Brain microvascular endothelial cell (primary cell): ENCODE data around the gene NELFB.
A peak's percentile ranks its signal among the peaks of the same experiment; 100 is the strongest.

Experiments
- DNase-seq: peaks from one replicate; pipeline ENCODE4 v3.0.0-alpha.2; 2020
- H3K27ac ChIP-seq: fragments of 250-450 bp; sonication (Bioruptor Pico); 2 replicates; pipeline ENCODE4 v1.5.1; 2020; ENCODE audit warnings: mild to moderate bottlenecking, moderate library complexity
- H3K27me3 ChIP-seq: fragments of 250-450 bp; sonication (Bioruptor Pico); replicated peaks from 2 replicates; pipeline ENCODE4 v1.5.1; 2020; ENCODE audit warnings: mild to moderate bottlenecking
- H3K36me3 ChIP-seq: fragments of 250-450 bp; sonication (Bioruptor Pico); replicated peaks from 2 replicates; pipeline ENCODE4 v1.5.1; 2020; ENCODE audit warnings: mild to moderate bottlenecking
- H3K4me3 ChIP-seq: 2 replicates; pipeline ENCODE4 v1.5.1; 2011; ENCODE audit warnings: low read depth, mild to moderate bottlenecking, control low read depth, low read length, moderate library complexity
- CTCF ChIP-seq: IDR thresholded peaks from 2 replicates; pipeline ENCODE4 v1.5.1; 2011; ENCODE audit warnings: low read depth, mild to moderate bottlenecking, moderate library complexity, low read length, control low read depth, inconsistent platforms; ENCODE audit errors: missing control alignments
- in situ Hi-C: cut with HindIII; loops from 2 replicates; pipeline ENCODE4 v1.10.0; 2017; ENCODE audit warnings: low sequenced_read_pairs, low pct_ligation_motif_present

NELFB gene

GRCh38 chr9:137251490-137252268, 3.4 kb upstream of the NELFB start:
- in situ Hi-C loops = no loop called here
- Histone ChIP-seq H3K27ac (no peak overlapping the region), H3K36me3 (peaks cover 5% of the 10 kb centered on the region), H3K27me3 (no peaks in the 10 kb centered on the region), H3K4me3 (no peak overlapping the region)
- TF ChIP-seq CTCF = no peak
- DNase-seq = no peak

DNA sequence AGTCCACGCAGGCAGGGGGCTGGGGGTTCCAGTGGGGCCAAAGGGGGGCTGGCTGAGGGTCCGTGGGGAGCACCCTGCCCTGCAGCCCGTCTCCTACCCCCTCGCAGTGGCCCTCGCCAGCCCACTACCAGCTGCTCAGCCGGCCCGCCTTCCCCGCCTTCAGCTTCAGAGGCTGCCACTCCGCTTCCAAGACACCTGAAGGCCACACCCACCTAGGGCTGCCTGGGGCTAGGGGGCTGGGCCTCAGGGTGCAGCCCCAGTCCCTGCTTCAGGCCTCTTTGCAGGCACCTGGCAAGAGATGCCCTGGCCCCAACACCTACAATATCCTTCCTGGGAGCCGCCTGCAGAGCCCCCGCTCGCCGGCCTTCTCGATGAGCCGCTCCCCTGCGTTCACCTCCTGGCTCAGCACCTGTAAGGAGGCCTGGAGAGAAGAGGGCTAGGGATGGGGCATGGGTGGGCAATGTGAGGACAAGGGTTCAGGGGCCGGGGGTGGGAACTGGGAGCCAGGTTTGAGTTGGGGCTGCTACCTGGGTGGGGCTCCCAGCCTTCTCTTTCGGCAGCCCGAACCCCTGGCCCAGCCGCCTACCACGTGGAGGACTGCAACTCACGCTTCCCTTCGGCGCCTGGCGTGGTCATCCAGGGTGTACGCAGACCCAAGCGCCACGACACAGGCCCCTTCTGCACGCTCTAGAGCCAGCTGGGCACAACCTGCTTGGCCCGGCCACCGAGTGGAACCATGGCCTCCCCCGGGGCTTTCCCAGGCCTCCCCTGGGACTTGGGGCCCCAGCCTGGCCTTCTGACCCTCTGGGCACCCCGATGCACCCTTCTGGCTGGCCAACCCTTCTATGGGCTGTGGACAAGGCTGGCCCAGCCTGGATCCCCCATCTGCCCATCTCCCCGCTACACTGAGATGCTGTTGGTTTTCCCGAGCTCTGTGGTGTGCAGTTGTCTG, 2.3 kb upstream of the NELFB start:
- no peak for TF ChIP-seq CTCF
- in situ Hi-C loops = no loop called here
- Histone ChIP-seq H3K27me3 (no peaks in the 10 kb centered on the region), H3K4me3 (no peak overlapping the region), H3K36me3 (peaks cover 9% of the 10 kb centered on the region), H3K27ac (no peak overlapping the region)
- no peak for DNase-seq

DNA sequence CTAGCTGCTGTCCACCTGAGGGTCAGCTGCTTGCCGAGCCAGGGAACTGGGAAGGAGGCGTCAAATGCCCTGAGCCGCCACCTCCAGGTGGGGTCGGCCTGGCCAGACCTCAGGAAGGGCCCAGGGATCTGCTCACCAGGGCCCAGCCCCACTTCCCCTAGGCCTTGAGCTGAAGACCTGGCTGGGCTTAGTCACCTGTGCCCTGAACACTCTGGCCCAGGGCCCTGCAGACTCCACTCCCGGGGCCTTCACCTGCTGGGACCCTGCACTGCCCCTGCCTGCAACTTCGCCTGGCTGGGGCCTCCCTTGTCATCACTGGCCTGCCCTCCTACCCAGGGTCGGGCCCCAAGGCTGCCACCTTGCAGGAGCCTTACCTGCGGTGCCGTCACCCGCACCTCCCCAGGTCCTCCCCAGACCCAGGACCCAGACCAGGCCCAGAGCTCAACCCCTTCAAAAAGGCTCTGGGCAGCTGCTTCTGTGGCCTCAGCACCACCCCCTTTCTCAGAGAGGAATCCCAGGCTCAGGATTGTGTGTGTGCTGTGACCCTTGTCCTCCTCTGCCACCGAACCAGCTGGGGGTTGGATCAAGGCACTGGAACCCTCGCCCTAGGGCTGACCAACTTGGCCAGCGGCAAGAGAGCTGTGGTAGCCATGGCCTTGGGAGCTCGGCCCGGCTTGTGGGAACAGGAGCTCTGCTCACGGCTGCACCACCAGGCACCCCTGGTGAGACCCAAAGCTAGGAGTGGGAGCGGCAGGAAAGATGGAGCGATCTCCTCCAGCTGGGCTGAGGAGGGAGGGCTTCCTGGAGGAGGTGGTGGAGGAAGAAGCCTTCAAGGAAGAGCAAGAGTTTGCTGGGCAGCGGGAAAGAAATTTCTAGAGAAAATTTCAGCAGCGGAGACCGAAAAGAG, 1.2 kb upstream of the NELFB start:
- in situ Hi-C loops = no loop called here
- Histone ChIP-seq H3K27me3 (no peaks in the 10 kb centered on the region), H3K36me3 (peaks cover 10% of the 10 kb centered on the region), H3K27ac (no peak overlapping the region), H3K4me3 (peak overlapping the region; percentile 92)
- DNase-seq = no peak
- TF ChIP-seq CTCF = no peak

- peaks cover 14% of the 10 kb centered on the region for H3K36me3 ChIP-seq
- no peak for TF ChIP-seq CTCF
- no peak for DNase-seq
- H3K27ac ChIP-seq = peak overlapping the region; percentile 27
- peak overlapping the region; percentile 92 for H3K4me3 ChIP-seq
- in situ Hi-C loops = no loop called here
- H3K27me3 ChIP-seq = no peaks in the 10 kb centered on the region
Measured at GRCh38 chr9:137255448-137256114, 454 bp downstream of the NELFB start.

DNA sequence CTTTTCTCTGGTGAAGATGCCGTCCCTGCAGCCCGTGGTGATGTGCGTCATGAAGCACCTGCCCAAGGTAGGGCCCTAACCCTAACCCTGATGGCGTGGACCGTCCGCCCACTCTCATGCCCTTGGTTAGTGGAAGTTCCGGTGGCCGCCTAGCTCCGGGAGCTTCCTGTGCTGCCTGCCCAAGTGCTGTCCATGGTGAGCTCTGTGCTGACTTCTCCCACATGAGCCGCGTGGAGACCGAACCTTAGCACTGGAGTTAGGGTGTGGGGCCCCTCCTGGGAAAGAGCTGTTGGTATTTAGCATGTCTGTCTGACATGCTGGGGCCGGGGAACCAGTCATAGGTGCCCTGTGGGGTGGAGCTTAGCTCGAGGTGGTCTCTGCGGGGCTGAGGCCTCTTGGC, 1.2 kb downstream of the NELFB start:
- peak overlapping the region; percentile 92 for H3K4me3 ChIP-seq
- in situ Hi-C loops = no loop called here
- no peak for TF ChIP-seq CTCF
- DNase-seq = no peak
- no peak overlapping the region for H3K27ac ChIP-seq
- H3K27me3 ChIP-seq = no peaks in the 10 kb centered on the region
- H3K36me3 ChIP-seq = peaks cover 14% of the 10 kb centered on the region
